HepG2 (cell line): ENCODE data around the gene SPTBN2. TPM values are rescaled to one million over a fixed set of nuclear protein-coding genes. Genes with fewer than 3 reads are reported as not detected.

Experiments
- BRF2 ChIP-seq: sonication (generic); formaldehyde crosslinking; IDR thresholded peaks from 2 replicates; pipeline ENCODE4 v1.8.1; 2022; ENCODE audit warnings: mild to moderate bottlenecking, missing genetic modification reagents
- CSRNP2 ChIP-seq: sonication (generic); formaldehyde crosslinking; conservative IDR thresholded peaks from 2 replicates; pipeline ENCODE4 v1.8.0; 2022; ENCODE audit warnings: low read depth, missing genetic modification reagents
- DNMT1 ChIP-seq: sonication (generic); formaldehyde crosslinking; IDR thresholded peaks from 2 replicates; pipeline ENCODE4 v1.5.1; 2020; ENCODE audit warnings: mild to moderate bottlenecking, missing genetic modification reagents
- ELF3 ChIP-seq: IDR thresholded peaks from 2 replicates; pipeline ENCODE4 v1.6.1; 2016; ENCODE audit warnings: missing genetic modification reagents, missing compliant biosample characterization
- ETV5 ChIP-seq: IDR thresholded peaks from 2 replicates; pipeline ENCODE4 v1.6.1; 2018; ENCODE audit warnings: missing biosample characterization, missing genetic modification reagents, inconsistent platforms, borderline replicate concordance
- GATAD2A ChIP-seq: IDR thresholded peaks from 2 replicates; pipeline ENCODE4 v1.6.1; 2016
- MAF1 ChIP-seq: sonication (generic); formaldehyde crosslinking; IDR thresholded peaks from 2 replicates; pipeline ENCODE4 v1.5.0; 2020; ENCODE audit warnings: missing genetic modification reagents, borderline replicate concordance
- MED1 ChIP-seq: sonication (generic); formaldehyde crosslinking; IDR thresholded peaks from 2 replicates; pipeline ENCODE4 v1.4.0; 2020; ENCODE audit warnings: missing genetic modification reagents
- MIER3 ChIP-seq: IDR thresholded peaks from 2 replicates; pipeline ENCODE4 v1.6.1; 2016; ENCODE audit warnings: missing compliant biosample characterization, borderline replicate concordance
- NFIC ChIP-seq: IDR thresholded peaks from 2 replicates; pipeline ENCODE4 v1.6.1; 2012; ENCODE audit warnings: mild to moderate bottlenecking, low read length, inconsistent platforms
- SOX13 ChIP-seq, 3 experiments: fragments of 450-650 bp in 1 of 3; sonication (generic) in 1 of 3; formaldehyde crosslinking in 1 of 3; IDR thresholded peaks in 2 of 3; conservative IDR thresholded peaks in 1 of 3; 2 replicates each; pipeline versions ENCODE4 v1.5.0 to v1.6.1; 2016 to 2020; ENCODE audit warnings: antibody characterized with exemption in 1 of 3, mild to moderate bottlenecking in 1 of 3, missing compliant biosample characterization in 1 of 3, missing genetic modification reagents in 1 of 3, moderate library complexity in 1 of 3
- SOX6 ChIP-seq, 2 experiments: fragments of 450-650 bp in 1 of 2; sonication (generic) in 1 of 2; formaldehyde crosslinking in 1 of 2; IDR thresholded peaks; 2 replicates each; pipeline versions ENCODE4 v1.4.0 to v1.6.1; 2017 to 2020; ENCODE audit warnings: antibody characterized with exemption in 1 of 2, mild to moderate bottlenecking in 1 of 2, missing genetic modification reagents in 1 of 2
- SRSF1 ChIP-seq: fragments of 200-400 bp; formaldehyde crosslinking; optimal IDR thresholded peaks from 2 replicates; pipeline ENCODE3; 2017; ENCODE audit warnings: mild to moderate bottlenecking, low read depth, low read length, moderate library complexity
- ZNF205 ChIP-seq: IDR thresholded peaks from 2 replicates; pipeline ENCODE4 v1.6.1; 2018; ENCODE audit warnings: missing biosample characterization, missing genetic modification reagents
- ZNF207 ChIP-seq: fragments of 450-650 bp; IDR thresholded peaks from 2 replicates; pipeline ENCODE4 v1.6.1; 2016; ENCODE audit warnings: antibody characterized with exemption, borderline replicate concordance
- ZNF30 ChIP-seq: sonication (generic); formaldehyde crosslinking; IDR thresholded peaks from 2 replicates; pipeline ENCODE4 v1.5.0; 2020; ENCODE audit warnings: mild to moderate bottlenecking, missing genetic modification reagents
- ZNF850 ChIP-seq: sonication (generic); formaldehyde crosslinking; conservative IDR thresholded peaks from 2 replicates; pipeline ENCODE4 v1.9.0; 2021; ENCODE audit warnings: mild to moderate bottlenecking, missing genetic modification reagents
- ZSCAN31 ChIP-seq: sonication (generic); formaldehyde crosslinking; IDR thresholded peaks from 2 replicates; pipeline ENCODE4 v1.5.0; 2020; ENCODE audit warnings: low read depth, mild to moderate bottlenecking, missing genetic modification reagents
- polyA plus RNA-seq, 8 experiments: library from polyadenylated mRNA; depleted of rRNA in 3 of 8; stranded (reverse) in 7 of 8; unstranded in 1 of 8; fragments of >200 nt; fragmentation: Illumina TruSeq in 4 of 8; extraction: Trizol in 4 of 8; gene quantifications; 2 replicates each; pipeline versions ENCODE4 v1.2.1 to v1.2.3, GENCODE V29; 2011 to 2016; ENCODE audit warnings: low read depth in 4 of 8, missing spikeins in 1 of 8, mixed read lengths in 1 of 8; ENCODE audit not compliant: insufficient read depth in 1 of 8
- total RNA-seq, 5 experiments: library from RNA; depleted of rRNA; stranded (reverse); fragments of >200 nt; fragmentation: Illumina TruSeq; extraction: Trizol; gene quantifications; 2 replicates each; pipeline ENCODE4 v1.2.3, GENCODE V29; 2016; ENCODE audit warnings: low read depth in 1 of 5
- TF ChIP-seq, protein P1 (sequence below): sonication (generic); formaldehyde crosslinking; IDR thresholded peaks from 2 replicates; pipeline ENCODE4 v1.9.0; 2021; ENCODE audit warnings: mild to moderate bottlenecking, missing genetic modification reagents
- TF ChIP-seq, protein P2 (sequence below): sonication (generic); formaldehyde crosslinking; IDR thresholded peaks from 2 replicates; pipeline ENCODE4 v1.4.0; 2020; ENCODE audit warnings: missing genetic modification reagents, borderline replicate concordance

SPTBN2 gene
- total and polyA plus RNA-seq, 2 of the 13 experiments (the other 11 are each of a cell fraction or from before 2014, with no cell fraction given), result 0.65 to 4.0 TPM

- TF ChIP-seq BRF2 (CRISPR knock-in tag) (no peak), GATAD2A (CRISPR knock-in tag) (peak; percentile 83), ZNF205 (CRISPR knock-in tag) (peak; percentile 78; the same call in 1 of the 2 replicates), CSRNP2 (no peak), NFIC (no peak), ZNF30 (no peak), SRSF1 (no peak), ZSCAN31 (CRISPR knock-in tag) (0 out of 2 replicates have a peak, but pooled peaks have one; percentile 58), ZNF850 (CRISPR knock-in tag) (no peak), ETV5 (CRISPR knock-in tag) (peak; percentile 94), ELF3 (CRISPR knock-in tag) (peak; percentile 96), MAF1 (CRISPR knock-in tag) (no peak), SOX13 (IDR thresholded peaks at IDR 0.05) (no peak), SOX13 (CRISPR knock-in tag; conservative IDR thresholded peaks at IDR 0.05 in 1 of 2, IDR thresholded peaks at IDR 0.05 in 1 of 2) (peak in 1 of 2 experiments; percentile 30; a peak in 1 of 4 replicates), MED1 (CRISPR knock-in tag) (peak; percentile 56; the same call in 1 of the 2 replicates), DNMT1 (CRISPR knock-in tag) (no peak), SOX6 (IDR thresholded peaks at IDR 0.05) (no peak), SOX6 (CRISPR knock-in tag; IDR thresholded peaks at IDR 0.05) (peak; percentile 43; the same call in 1 of the 2 replicates), ZNF207 (no peak), MIER3 (CRISPR knock-in tag) (peak; percentile 89; the same call in 1 of the 2 replicates)
- TF ChIP-seq, protein P1, sequence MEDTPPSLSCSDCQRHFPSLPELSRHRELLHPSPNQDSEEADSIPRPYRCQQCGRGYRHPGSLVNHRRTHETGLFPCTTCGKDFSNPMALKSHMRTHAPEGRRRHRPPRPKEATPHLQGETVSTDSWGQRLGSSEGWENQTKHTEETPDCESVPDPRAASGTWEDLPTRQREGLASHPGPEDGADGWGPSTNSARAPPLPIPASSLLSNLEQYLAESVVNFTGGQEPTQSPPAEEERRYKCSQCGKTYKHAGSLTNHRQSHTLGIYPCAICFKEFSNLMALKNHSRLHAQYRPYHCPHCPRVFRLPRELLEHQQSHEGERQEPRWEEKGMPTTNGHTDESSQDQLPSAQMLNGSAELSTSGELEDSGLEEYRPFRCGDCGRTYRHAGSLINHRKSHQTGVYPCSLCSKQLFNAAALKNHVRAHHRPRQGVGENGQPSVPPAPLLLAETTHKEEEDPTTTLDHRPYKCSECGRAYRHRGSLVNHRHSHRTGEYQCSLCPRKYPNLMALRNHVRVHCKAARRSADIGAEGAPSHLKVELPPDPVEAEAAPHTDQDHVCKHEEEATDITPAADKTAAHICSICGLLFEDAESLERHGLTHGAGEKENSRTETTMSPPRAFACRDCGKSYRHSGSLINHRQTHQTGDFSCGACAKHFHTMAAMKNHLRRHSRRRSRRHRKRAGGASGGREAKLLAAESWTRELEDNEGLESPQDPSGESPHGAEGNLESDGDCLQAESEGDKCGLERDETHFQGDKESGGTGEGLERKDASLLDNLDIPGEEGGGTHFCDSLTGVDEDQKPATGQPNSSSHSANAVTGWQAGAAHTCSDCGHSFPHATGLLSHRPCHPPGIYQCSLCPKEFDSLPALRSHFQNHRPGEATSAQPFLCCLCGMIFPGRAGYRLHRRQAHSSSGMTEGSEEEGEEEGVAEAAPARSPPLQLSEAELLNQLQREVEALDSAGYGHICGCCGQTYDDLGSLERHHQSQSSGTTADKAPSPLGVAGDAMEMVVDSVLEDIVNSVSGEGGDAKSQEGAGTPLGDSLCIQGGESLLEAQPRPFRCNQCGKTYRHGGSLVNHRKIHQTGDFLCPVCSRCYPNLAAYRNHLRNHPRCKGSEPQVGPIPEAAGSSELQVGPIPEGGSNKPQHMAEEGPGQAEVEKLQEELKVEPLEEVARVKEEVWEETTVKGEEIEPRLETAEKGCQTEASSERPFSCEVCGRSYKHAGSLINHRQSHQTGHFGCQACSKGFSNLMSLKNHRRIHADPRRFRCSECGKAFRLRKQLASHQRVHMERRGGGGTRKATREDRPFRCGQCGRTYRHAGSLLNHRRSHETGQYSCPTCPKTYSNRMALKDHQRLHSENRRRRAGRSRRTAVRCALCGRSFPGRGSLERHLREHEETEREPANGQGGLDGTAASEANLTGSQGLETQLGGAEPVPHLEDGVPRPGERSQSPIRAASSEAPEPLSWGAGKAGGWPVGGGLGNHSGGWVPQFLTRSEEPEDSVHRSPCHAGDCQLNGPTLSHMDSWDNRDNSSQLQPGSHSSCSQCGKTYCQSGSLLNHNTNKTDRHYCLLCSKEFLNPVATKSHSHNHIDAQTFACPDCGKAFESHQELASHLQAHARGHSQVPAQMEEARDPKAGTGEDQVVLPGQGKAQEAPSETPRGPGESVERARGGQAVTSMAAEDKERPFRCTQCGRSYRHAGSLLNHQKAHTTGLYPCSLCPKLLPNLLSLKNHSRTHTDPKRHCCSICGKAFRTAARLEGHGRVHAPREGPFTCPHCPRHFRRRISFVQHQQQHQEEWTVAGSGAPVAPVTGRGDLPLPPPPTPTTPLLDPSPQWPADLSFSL (CRISPR knock-in tag), result no peak
- TF ChIP-seq, protein P2, sequence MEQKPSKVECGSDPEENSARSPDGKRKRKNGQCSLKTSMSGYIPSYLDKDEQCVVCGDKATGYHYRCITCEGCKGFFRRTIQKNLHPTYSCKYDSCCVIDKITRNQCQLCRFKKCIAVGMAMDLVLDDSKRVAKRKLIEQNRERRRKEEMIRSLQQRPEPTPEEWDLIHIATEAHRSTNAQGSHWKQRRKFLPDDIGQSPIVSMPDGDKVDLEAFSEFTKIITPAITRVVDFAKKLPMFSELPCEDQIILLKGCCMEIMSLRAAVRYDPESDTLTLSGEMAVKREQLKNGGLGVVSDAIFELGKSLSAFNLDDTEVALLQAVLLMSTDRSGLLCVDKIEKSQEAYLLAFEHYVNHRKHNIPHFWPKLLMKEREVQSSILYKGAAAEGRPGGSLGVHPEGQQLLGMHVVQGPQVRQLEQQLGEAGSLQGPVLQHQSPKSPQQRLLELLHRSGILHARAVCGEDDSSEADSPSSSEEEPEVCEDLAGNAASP (CRISPR knock-in tag), result peak; percentile 18; the same call in 1 of the 2 replicates
Observed at GRCh38 chr11:66694732-66695207, 34.2 kb downstream of the SPTBN2 start (continued).
